Activated naive CD8-positive, alpha-beta T cell treated with anti-CD3 and anti-CD28 coated beads for 36 hours (primary cell): ENCODE results near the gene S100A7A. TPM values are rescaled to one million over a fixed set of nuclear protein-coding genes. Genes with fewer than 3 reads are reported as not detected.

Experiments used
- DNase-seq: peaks from one replicate; pipeline ENCODE4 v3.0.0; 2021
- H3K27ac Mint-ChIP-seq: one replicate; pipeline ENCODE4 v1.8.0; 2022; ENCODE audit warnings: mild to moderate bottlenecking, moderate library complexity, mixed read lengths
- H3K27me3 Mint-ChIP-seq: one replicate; pipeline ENCODE4 v1.8.0; 2022; ENCODE audit warnings: mild to moderate bottlenecking, mixed read lengths
- H3K36me3 Mint-ChIP-seq: one replicate; pipeline ENCODE4 v1.8.0; 2021; ENCODE audit warnings: mild to moderate bottlenecking, mixed read lengths
- H3K4me1 Mint-ChIP-seq: one replicate; pipeline ENCODE4 v1.8.0; 2021; ENCODE audit warnings: mixed read lengths
- H3K4me3 Mint-ChIP-seq: one replicate; pipeline ENCODE4 v1.8.0; 2022; ENCODE audit warnings: mild to moderate bottlenecking, moderate library complexity, mixed read lengths
- H3K9me3 Mint-ChIP-seq: one replicate; pipeline ENCODE4 v1.8.0; 2022; ENCODE audit warnings: mixed read lengths
- total RNA-seq, 2 experiments: library from RNA; stranded (reverse); gene quantifications; one replicate each; pipeline ENCODE4 v1.2.3, GENCODE V29; 2021

S100A7A gene
- total RNA-seq, 2 experiments from 2014 or later, result not detected

- peaks cover 5% of the 10 kb centered on the region for H3K27me3 Mint-ChIP-seq
- no peaks in the 10 kb centered on the region for H3K4me1 Mint-ChIP-seq
- no peak overlapping the region for H3K27ac Mint-ChIP-seq
- DNase-seq, result no peak
- no peak overlapping the region for H3K4me3 Mint-ChIP-seq
- H3K9me3 Mint-ChIP-seq, result no peaks in the 10 kb centered on the region
- no peaks in the 10 kb centered on the region for H3K36me3 Mint-ChIP-seq
Measured at GRCh38 chr1:153389973-153390879, 26.1 kb upstream of the S100A7A start.

- DNase-seq, result no peak
- Mint-ChIP-seq H3K9me3 (no peaks in the 10 kb centered on the region), H3K4me1 (no peaks in the 10 kb centered on the region), H3K36me3 (no peaks in the 10 kb centered on the region), H3K4me3 (no peak within 1 kb of the TSS), H3K27me3 (peaks cover 5% of the 10 kb centered on the region), H3K27ac (no peak within 1 kb of the TSS)
Measured at GRCh38 chr1:153390938-153391710, 25.2 kb upstream of the S100A7A start, which contains the start of gene S100A8. Gene S100A8, minus strand, starts transcription at chr1:153391073. Its CDS starts 538 bp downstream, at chr1:153390535.

- no peaks in the 10 kb centered on the region for H3K36me3 Mint-ChIP-seq
- H3K4me1 Mint-ChIP-seq, result no peaks in the 10 kb centered on the region
- H3K4me3 Mint-ChIP-seq, result no peak overlapping the region
- no peak overlapping the region for H3K27ac Mint-ChIP-seq
- no peaks in the 10 kb centered on the region for H3K9me3 Mint-ChIP-seq
- no peak for DNase-seq
- peaks cover 3% of the 10 kb centered on the region for H3K27me3 Mint-ChIP-seq
Measured at GRCh38 chr1:153392258-153392657, 24.1 kb upstream of the S100A7A start.

GRCh38 chr1:153392822-153393221, 23.5 kb upstream of the S100A7A start:
- peaks cover 3% of the 10 kb centered on the region for H3K27me3 Mint-ChIP-seq
- H3K9me3 Mint-ChIP-seq, result no peaks in the 10 kb centered on the region
- H3K4me3 Mint-ChIP-seq, result no peak overlapping the region

GRCh38 chr1:153393926-153394325, 22.4 kb upstream of the S100A7A start:
- Mint-ChIP-seq H3K4me3 (no peak overlapping the region), H3K9me3 (no peaks in the 10 kb centered on the region), H3K27me3 (peaks cover 3% of the 10 kb centered on the region), H3K27ac (no peak overlapping the region), H3K4me1 (no peaks in the 10 kb centered on the region), H3K36me3 (no peaks in the 10 kb centered on the region)
- DNase-seq, result no peak

More at GRCh38 chr1:153392822-153393221, 23.5 kb upstream of the S100A7A start:
- DNase-seq, result no peak
- H3K4me1 Mint-ChIP-seq, result no peaks in the 10 kb centered on the region
- no peak overlapping the region for H3K27ac Mint-ChIP-seq
- H3K36me3 Mint-ChIP-seq, result no peaks in the 10 kb centered on the region

- Mint-ChIP-seq H3K4me1 (no peaks in the 10 kb centered on the region), H3K27ac (no peak overlapping the region), H3K36me3 (no peaks in the 10 kb centered on the region), H3K9me3 (no peaks in the 10 kb centered on the region), H3K27me3 (peaks cover 3% of the 10 kb centered on the region), H3K4me3 (no peak overlapping the region)
- DNase-seq, result no peak
Measured at GRCh38 chr1:153394391-153394790, 21.9 kb upstream of the S100A7A start.

GRCh38 chr1:153395136-153395685, 21.1 kb upstream of the S100A7A start:
- no peak overlapping the region for H3K4me3 Mint-ChIP-seq
- H3K27me3 Mint-ChIP-seq, result peaks cover 3% of the 10 kb centered on the region
- no peaks in the 10 kb centered on the region for H3K9me3 Mint-ChIP-seq
- H3K4me1 Mint-ChIP-seq, result no peaks in the 10 kb centered on the region
- no peak overlapping the region for H3K27ac Mint-ChIP-seq
- no peak for DNase-seq
- no peaks in the 10 kb centered on the region for H3K36me3 Mint-ChIP-seq

GRCh38 chr1:153395776-153396175, 20.5 kb upstream of the S100A7A start:
- H3K36me3 Mint-ChIP-seq, result no peaks in the 10 kb centered on the region

GRCh38 chr1:153396461-153396860, 19.9 kb upstream of the S100A7A start:
- Mint-ChIP-seq H3K36me3 (no peaks in the 10 kb centered on the region), H3K4me3 (no peak overlapping the region), H3K27ac (no peak overlapping the region), H3K9me3 (no peaks in the 10 kb centered on the region), H3K27me3 (peaks cover 3% of the 10 kb centered on the region), H3K4me1 (no peaks in the 10 kb centered on the region)
- DNase-seq, result no peak

More at GRCh38 chr1:153395776-153396175, 20.5 kb upstream of the S100A7A start:
- peaks cover 3% of the 10 kb centered on the region for H3K27me3 Mint-ChIP-seq
- no peaks in the 10 kb centered on the region for H3K9me3 Mint-ChIP-seq
- no peak for DNase-seq
- H3K4me1 Mint-ChIP-seq, result no peaks in the 10 kb centered on the region
- no peak overlapping the region for H3K4me3 Mint-ChIP-seq
- no peak overlapping the region for H3K27ac Mint-ChIP-seq

GRCh38 chr1:153397051-153397923, 19.0 kb upstream of the S100A7A start:
- Mint-ChIP-seq H3K36me3 (no peaks in the 10 kb centered on the region), H3K9me3 (no peaks in the 10 kb centered on the region), H3K4me1 (no peaks in the 10 kb centered on the region), H3K27ac (no peak overlapping the region), H3K27me3 (peaks cover 3% of the 10 kb centered on the region), H3K4me3 (no peak overlapping the region)
- DNase-seq, result no peak

- no peak for DNase-seq
- Mint-ChIP-seq H3K4me1 (no peaks in the 10 kb centered on the region), H3K27me3 (peaks cover 3% of the 10 kb centered on the region), H3K4me3 (no peak overlapping the region), H3K9me3 (no peaks in the 10 kb centered on the region), H3K36me3 (no peaks in the 10 kb centered on the region), H3K27ac (no peak overlapping the region)
Measured at GRCh38 chr1:153397924-153398651, 18.2 kb upstream of the S100A7A start.

- Mint-ChIP-seq H3K36me3 (no peaks in the 10 kb centered on the region), H3K4me3 (no peak overlapping the region), H3K27me3 (peaks cover 7% of the 10 kb centered on the region), H3K4me1 (no peaks in the 10 kb centered on the region), H3K27ac (no peak overlapping the region), H3K9me3 (peaks cover under 1% of the 10 kb centered on the region)
- DNase-seq, result no peak
Measured at GRCh38 chr1:153399401-153400055, 16.8 kb upstream of the S100A7A start.

- Mint-ChIP-seq H3K27ac (no peak overlapping the region), H3K4me3 (no peak overlapping the region), H3K36me3 (no peaks in the 10 kb centered on the region), H3K4me1 (no peaks in the 10 kb centered on the region), H3K9me3 (peaks cover 2% of the 10 kb centered on the region), H3K27me3 (peaks cover 7% of the 10 kb centered on the region)
- DNase-seq, result no peak
Measured at GRCh38 chr1:153400244-153400643, 16.1 kb upstream of the S100A7A start.
